Activated naive CD4-positive, alpha-beta T cell (primary cell): Measurements from ENCODE around the gene NPAS2.

Experiments
- DNase-seq, 4 experiments: peaks; one replicate each; lab custom pipeline; 2025; lab: John Stamatoyannopoulos, UW

Gene NPAS2

GRCh38 chr2:100905132-100905805, 85.3 kb downstream of the NPAS2 start:
- no peak for DNase-seq

DNA sequence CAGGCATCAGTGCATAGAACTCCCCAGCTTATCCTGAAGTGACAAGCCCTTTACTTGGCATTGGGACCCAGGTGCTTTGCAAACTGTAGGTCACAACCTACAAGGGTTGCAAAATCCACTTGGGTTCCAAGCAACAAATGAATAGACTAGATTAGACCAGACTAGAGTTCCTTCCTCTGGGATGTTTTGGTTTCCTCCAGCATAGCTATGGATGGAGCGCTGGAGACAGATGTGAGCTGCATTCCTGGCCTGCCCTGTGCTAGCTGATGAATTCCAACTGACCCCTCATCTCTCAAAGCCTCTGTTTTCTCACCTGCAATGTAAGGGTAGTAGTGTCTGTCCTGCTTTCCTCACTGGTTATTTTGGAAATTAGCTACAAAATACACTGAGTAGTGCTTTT, 86.2 kb downstream of the NPAS2 start:
- no peak for DNase-seq

GRCh38 chr2:100906679-100907078, 86.7 kb downstream of the NPAS2 start:
- no peak for DNase-seq

DNA sequence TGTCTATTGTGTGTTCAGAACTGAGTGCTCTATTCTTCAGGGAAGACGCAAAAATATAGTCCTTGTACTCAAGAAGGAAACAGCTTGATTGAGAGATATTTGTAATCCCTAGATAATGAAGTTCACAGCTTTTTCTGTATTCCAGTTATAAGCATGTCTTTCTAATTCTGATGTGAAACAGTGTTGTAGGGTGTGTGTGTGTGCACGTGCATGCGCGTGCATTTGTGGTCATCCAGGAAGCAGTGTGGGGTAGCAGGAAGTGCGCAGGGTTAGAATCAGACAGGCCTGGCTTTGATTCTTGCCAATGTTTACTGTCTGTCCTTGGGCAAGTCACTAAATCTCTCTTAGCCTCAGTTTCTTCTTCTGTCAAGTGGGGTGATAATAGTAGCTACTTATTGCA, 87.9 kb downstream of the NPAS2 start:
- DNase-seq = no peak

DNA sequence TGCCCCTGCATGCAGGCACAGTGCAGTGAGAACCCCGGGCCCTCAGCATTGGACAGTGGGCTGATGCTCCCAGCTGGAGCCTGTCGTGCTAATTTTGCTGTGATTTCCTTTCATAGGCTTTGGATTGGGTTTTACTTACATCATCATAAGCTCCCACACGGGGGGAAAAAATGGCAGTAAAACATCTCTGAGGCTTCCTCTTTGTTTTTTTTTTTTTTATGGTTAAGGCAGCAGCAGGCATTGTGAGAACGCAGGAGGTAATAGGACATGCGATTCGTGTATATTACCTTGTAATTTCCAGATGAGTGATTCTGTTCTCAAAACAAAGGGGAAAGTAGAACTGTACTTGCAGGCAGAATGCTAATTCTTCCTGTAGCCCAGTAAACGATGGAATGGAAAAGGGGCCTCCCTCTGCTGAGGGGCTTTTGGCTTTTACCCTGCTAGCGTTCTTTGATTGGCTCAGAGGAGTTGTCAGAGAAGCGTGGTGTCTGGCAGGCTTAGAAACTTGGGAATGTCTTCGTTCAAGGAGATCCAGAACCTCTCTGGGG, 89.7 kb downstream of the NPAS2 start:
- DNase-seq = no peak

DNA sequence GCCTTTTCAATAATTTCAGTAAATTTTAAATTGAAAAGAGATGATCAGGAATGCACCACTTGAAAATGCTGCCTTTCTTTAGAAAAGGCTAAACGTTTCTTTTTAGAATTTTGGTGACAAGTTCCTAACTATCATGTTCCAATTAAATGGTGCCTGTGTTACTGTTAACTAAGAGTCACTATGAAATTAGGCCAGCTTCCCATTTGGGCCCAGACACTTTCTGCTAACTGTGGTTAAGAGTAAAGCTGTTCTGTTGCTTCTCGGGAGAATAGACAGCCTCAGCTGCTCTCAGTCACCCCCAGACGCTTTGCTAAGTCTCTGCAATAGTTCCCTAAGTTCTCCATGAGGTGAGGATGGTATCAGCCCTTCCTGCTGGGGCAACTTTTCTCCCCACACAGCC, 90.2 kb downstream of the NPAS2 start:
- DNase-seq = no peak

DNA sequence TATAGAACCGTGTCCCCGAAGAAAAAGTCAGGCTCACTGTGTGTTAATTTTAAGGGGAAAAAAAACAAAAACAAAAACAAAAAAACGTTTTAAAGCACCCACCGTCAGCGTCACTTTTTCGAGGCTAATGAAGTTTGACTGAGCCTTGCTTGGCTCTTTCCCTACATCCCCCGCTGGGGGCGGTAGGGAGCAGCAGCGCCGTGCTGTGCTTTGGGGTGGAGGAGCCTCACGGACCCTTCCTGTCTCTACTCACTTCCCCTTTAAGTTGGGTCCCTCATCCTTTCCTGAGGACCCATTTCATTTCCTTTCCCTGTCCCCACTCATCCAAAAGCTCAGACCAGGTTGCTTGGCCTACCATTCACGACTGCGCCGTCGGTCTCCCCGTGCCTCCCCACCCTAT, 99.4 kb downstream of the NPAS2 start:
- no peak for DNase-seq

GRCh38 chr2:100921685-100922161, 101.8 kb downstream of the NPAS2 start:
- DNase-seq = no peak

DNA sequence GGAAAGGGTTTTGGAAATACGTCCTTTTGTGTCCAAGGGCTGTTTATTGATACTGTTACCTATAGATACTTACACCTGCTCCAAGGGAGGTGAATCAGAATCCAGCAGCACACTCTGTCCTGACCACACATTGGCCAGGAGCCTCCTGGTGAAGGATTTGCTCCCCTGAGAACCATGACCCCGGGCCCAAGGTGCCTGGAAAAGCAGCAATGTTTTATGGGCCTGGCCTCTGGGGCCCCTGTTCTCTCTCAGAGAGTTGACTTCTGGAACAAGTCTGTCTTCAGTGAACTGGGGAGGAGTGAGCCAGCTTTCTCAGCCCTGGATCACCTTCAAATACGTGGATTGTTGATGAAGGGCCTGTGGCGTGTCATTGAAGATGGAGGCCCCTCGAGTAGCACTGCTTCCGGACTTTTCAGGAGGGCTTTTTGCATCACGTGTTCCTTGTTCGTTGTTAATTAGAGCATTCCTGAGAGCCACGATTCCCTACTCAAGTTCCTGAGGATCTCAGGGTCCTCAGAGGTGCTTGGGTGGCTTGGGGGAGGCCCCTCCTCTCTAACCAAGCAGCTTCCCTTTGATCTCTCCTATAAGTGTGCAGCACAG, 103.6 kb downstream of the NPAS2 start:
- no peak for DNase-seq

GRCh38 chr2:100924122-100924519, 104.2 kb downstream of the NPAS2 start:
- no peak for DNase-seq

GRCh38 chr2:100924520-100925451, 104.8 kb downstream of the NPAS2 start:
- DNase-seq = no peak

- no peak for DNase-seq
Measured at GRCh38 chr2:100928235-100928634, 108.3 kb downstream of the NPAS2 start.

GRCh38 chr2:100929147-100929546, 109.2 kb downstream of the NPAS2 start:
- no peak for DNase-seq

- DNase-seq = no peak
Measured at GRCh38 chr2:100934504-100935371, 114.8 kb downstream of the NPAS2 start.

- no peak for DNase-seq
Measured at GRCh38 chr2:100935372-100935752, 115.4 kb downstream of the NPAS2 start.

- DNase-seq = no peak
Measured at GRCh38 chr2:100936070-100936741, 116.3 kb downstream of the NPAS2 start.

DNA sequence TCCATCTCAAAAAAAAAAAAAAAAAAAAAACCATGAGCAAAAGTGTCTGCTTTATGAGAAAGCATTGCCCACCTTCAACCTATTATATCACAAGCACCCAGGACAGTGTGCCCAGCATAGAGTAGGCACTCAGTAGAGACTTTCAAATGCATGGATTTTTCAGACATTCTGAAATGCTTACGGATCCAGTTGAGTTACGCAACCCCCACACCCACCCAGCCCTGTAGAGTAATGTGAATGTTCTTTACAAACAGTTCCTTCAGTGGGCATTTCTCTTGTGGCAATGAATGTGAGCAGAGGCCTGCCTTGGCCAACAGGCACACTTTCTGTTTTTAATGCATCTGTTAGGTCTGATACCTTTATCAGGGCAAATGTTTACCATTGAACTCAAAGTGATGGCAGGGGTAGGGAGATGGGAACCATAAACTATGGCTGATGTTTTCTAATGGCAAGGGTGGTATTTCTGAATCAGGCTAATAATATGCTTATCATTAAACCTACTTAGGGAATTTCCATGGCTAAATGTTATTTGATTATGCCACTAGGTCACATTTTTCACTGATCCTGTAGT, 117.1 kb downstream of the NPAS2 start:
- DNase-seq = no peak

DNA sequence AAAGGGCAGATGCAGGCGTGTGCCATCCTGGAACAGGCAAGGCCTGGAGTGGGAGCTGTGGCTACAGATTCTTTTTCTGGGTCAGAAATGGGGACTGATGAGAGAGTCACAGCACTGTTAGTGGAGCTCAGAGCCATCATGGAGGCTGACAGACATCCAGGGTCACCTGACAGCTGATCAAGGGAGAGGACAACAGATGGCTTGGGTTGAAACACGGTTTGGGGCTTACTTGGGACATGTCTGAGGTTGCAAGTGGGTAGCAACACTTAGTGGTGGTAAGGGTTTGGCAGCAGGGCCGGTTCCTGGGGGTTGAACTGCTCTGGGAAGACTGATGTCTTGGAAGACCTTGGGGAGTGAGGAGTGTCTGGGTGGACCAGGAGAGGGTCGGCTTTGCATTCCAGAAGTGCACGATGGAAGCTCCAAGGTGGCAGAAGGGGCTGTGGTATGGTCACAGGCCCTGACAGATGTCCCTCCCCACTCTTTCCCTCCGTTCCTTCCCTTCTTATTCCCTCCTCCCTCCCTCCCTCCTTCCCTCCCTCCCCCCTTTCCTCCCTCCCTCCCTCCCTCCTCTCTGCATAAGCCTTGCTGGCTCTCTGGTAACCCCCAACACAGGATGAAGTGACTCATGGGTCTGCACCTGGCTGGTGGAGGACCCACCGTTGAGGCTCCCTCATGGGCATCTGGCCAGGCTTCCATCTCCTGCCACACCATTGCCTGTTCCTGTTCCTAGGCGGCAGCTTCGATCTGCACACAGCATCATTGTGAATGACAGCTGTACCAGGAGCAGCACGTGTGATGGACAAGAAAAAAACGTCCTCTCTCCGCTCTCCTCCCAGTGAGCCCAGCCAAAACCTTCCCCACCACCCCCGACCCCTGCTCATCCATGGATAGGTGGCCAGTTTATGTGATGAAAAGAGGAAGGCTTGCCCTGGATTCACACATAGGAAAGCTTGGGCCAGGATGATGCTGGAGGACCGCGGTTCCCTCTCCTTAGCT, 118.4 kb downstream of the NPAS2 start:
- DNase-seq = no peak

DNA sequence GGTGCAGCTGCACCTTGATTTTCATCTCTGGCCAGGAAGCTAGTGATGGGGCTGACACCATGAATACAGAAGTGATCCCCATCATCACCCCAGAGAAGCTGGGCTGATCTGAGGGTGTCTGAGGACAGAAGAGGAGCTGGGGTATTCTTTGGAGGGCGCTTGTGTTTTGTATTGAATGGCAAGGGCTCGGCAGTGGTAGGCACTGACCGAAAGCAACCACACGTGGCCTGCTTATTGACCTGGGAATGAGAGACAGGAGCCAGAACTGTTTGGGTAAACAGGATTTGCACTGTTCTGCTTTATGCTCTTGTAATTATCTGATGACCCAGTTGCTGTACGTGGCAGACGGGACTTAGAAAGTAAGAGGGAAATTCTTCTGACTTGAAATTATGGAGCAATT, 119.5 kb downstream of the NPAS2 start:
- no peak for DNase-seq
